Hepatocyte (in vitro differentiated cells): ENCODE results near the gene ATAD3B. TPM values are rescaled to one million over a fixed set of nuclear protein-coding genes. Genes with fewer than 3 reads are reported as not detected.
"Not testable (repeated sequence)": the region's sequence is repeated elsewhere in the genome, so short reads cannot be mapped to it uniquely, and the experiment has no call there.

Experiments used
- DNase-seq: peaks from one replicate; pipeline ENCODE4 v3.0.0-alpha.2; 2016; ENCODE audit warnings: low spot score
- H2AFZ ChIP-seq: fragments of 200-600 bp; sonication (generic); 2 replicates; pipeline ENCODE4 v1.6.0; 2016; ENCODE audit warnings: antibody characterized with exemption, mild to moderate bottlenecking
- H3K27ac ChIP-seq: fragments of 200-600 bp; sonication (generic); 2 replicates; pipeline ENCODE4 v1.5.1; 2016; ENCODE audit warnings: mild to moderate bottlenecking
- H3K27me3 ChIP-seq: fragments of 200-600 bp; sonication (generic); 2 replicates; pipeline ENCODE4 v1.6.1; 2016
- H3K36me3 ChIP-seq: fragments of 200-600 bp; sonication (generic); replicated peaks from 2 replicates; pipeline ENCODE4 v1.5.1; 2016; ENCODE audit warnings: low read depth; ENCODE audit not compliant: insufficient read depth
- H3K4me1 ChIP-seq: fragments of 200-600 bp; sonication (generic); 2 replicates; pipeline ENCODE4 v1.5.1; 2016; ENCODE audit warnings: mild to moderate bottlenecking, moderate library complexity; ENCODE audit not compliant: insufficient read depth
- H3K4me2 ChIP-seq: fragments of 200-600 bp; sonication (generic); 2 replicates; pipeline ENCODE4 v1.6.0; 2016
- H3K4me3 ChIP-seq: fragments of 200-600 bp; sonication (generic); 2 replicates; pipeline ENCODE4 v1.5.1; 2016; ENCODE audit warnings: mild to moderate bottlenecking
- H3K79me2 ChIP-seq: fragments of 200-600 bp; sonication (generic); 2 replicates; pipeline ENCODE4 v1.6.0; 2017; ENCODE audit warnings: mild to moderate bottlenecking
- H3K9me2 ChIP-seq: fragments of 200-600 bp; sonication (generic); replicated peaks from 2 replicates; pipeline ENCODE4 v1.6.0; 2017; ENCODE audit warnings: mild to moderate bottlenecking; ENCODE audit not compliant: insufficient read depth
- H3K9me3 ChIP-seq: fragments of 200-600 bp; sonication (generic); 2 replicates; pipeline ENCODE4 v1.5.1; 2016; ENCODE audit warnings: low read depth, mild to moderate bottlenecking
- H4K20me1 ChIP-seq: fragments of 200-600 bp; sonication (generic); 2 replicates; pipeline ENCODE4 v1.6.0; 2016; ENCODE audit warnings: mild to moderate bottlenecking; ENCODE audit not compliant: insufficient read depth, poor library complexity, severe bottlenecking
- CTCF ChIP-seq: fragments of 200-600 bp; sonication (generic); IDR thresholded peaks from 2 replicates; pipeline ENCODE4 v1.5.1; 2016; ENCODE audit warnings: antibody characterized with exemption, mild to moderate bottlenecking; ENCODE audit not compliant: poor library complexity
- EZH2 ChIP-seq: fragments of 200-600 bp; sonication (generic); IDR thresholded peaks from 2 replicates; pipeline ENCODE4 v1.6.1; 2016; ENCODE audit warnings: antibody characterized with exemption, mild to moderate bottlenecking, borderline replicate concordance
- EZH2phosphoT487 ChIP-seq: fragments of 200-600 bp; sonication (generic); IDR thresholded peaks from one replicate; pipeline ENCODE4 v1.6.1; 2018; ENCODE audit warnings: antibody characterized with exemption, mild to moderate bottlenecking, low read depth, moderate library complexity; ENCODE audit not compliant: unreplicated experiment, severe bottlenecking
- WGBS: methylation state at CpG from one replicate; pipeline ENCODE4 v1.1.6; 2016; ENCODE audit warnings: low lambda C conversion rate; ENCODE audit errors: missing lambda C conversion rate; 5-methylcytosine and 5-hydroxymethylcytosine counted together
- polyA plus RNA-seq: library from polyadenylated mRNA; unstranded; fragments of >200 nt; fragmentation: Nextera tagmentation; extraction: Ambion mirVana; gene quantifications from 2 replicates; pipeline ENCODE4 v1.2.1, GENCODE V29; 2016
- total RNA-seq: library from RNA; depleted of rRNA; stranded (reverse); fragments of >200 nt; gene quantifications from 2 replicates; pipeline ENCODE4 v1.2.3, GENCODE V29; 2014

Gene ATAD3B
- total and polyA plus RNA-seq, 2 experiments from 2014 or later = 13.4 to 33.2 TPM

- H4K20me1 ChIP-seq = no peaks in the 10 kb centered on the region
- H3K4me1 ChIP-seq = no peaks in the 10 kb centered on the region
- H3K4me3 ChIP-seq = no peak overlapping the region
- H3K27me3 ChIP-seq = no peaks in the 10 kb centered on the region
- H3K4me2 ChIP-seq = no peak overlapping the region
- H3K9me2 ChIP-seq = no peaks in the 10 kb centered on the region
- no peaks in the 10 kb centered on the region for H3K9me3 ChIP-seq
- no peak overlapping the region for H3K27ac ChIP-seq
- H2AFZ ChIP-seq = no peak overlapping the region
- DNase-seq = no peak
- H3K79me2 ChIP-seq = no peaks in the 10 kb centered on the region
- H3K36me3 ChIP-seq = no peaks in the 10 kb centered on the region
- WGBS = 93% methylated on average over 26 of the region's 26 CpGs
- TF ChIP-seq EZH2 (no peak), EZH2phosphoT487 (no peak), CTCF (no peak)
These were observed 19.7 kb upstream of the ATAD3B start for GRCh38 chr1:1451696-1452364.

DNA sequence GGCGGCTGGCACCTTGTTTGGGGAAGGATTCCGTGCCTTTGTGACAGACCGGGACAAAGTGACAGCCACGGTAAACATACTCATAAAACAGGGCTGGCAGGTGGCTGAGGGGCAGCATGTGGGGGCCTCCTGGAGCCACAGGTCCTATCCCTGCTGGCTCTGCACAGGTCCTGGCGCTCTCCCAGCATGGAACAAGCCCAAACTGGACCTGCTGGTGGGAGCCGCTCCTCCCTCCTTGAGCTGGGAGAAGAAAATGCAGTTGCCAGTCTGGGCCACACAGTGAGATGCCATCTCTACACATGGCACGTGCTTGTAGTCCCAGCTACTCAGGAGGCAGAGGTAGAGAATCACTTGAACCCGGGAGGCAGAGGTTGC lies 19.2 kb upstream of the ATAD3B start:
- H2AFZ ChIP-seq, H3K79me2 ChIP-seq, H3K4me2 ChIP-seq, H3K36me3 ChIP-seq, H3K27ac ChIP-seq, H3K27me3 ChIP-seq, H3K4me1 ChIP-seq, H3K9me3 ChIP-seq, H4K20me1 ChIP-seq, DNase-seq, H3K4me3 ChIP-seq, H3K9me2 ChIP-seq: not testable (repeated sequence)
- WGBS = 72% methylated on average over 8 of the region's 8 CpGs

DNA sequence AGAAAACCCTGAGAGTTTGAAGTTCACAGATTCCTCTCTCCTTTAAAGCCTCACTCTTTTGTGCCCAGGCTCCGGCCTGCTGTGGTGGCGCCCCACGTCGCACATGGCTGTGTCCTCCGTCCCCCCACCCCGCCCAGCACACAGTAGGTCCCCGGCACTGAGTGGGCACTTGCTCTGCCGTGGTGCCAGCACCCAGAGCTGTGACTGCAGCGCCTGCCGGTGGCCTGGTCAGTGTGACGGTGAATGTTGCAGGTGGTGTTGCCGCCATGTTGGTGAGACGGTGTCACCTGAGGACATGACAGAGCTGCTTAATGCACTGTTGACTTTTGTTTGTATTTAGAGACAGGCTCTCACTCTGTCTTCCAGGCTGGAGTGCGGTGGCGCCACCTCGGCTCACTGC lies 18.7 kb upstream of the ATAD3B start:
- no peak overlapping the region for H3K27ac ChIP-seq
- no peaks in the 10 kb centered on the region for H4K20me1 ChIP-seq
- DNase-seq = no peak
- no peak overlapping the region for H3K4me3 ChIP-seq
- H3K4me2 ChIP-seq = no peak overlapping the region
- H3K27me3 ChIP-seq = no peaks in the 10 kb centered on the region
- no peak overlapping the region for H2AFZ ChIP-seq
- no peaks in the 10 kb centered on the region for H3K79me2 ChIP-seq
- TF ChIP-seq EZH2 (no peak), CTCF (no peak), EZH2phosphoT487 (no peak)
- H3K9me2 ChIP-seq = no peaks in the 10 kb centered on the region
- no peaks in the 10 kb centered on the region for H3K4me1 ChIP-seq
- no peaks in the 10 kb centered on the region for H3K36me3 ChIP-seq
- no peaks in the 10 kb centered on the region for H3K9me3 ChIP-seq
- 97% methylated on average over 16 of the region's 16 CpGs for WGBS

DNA sequence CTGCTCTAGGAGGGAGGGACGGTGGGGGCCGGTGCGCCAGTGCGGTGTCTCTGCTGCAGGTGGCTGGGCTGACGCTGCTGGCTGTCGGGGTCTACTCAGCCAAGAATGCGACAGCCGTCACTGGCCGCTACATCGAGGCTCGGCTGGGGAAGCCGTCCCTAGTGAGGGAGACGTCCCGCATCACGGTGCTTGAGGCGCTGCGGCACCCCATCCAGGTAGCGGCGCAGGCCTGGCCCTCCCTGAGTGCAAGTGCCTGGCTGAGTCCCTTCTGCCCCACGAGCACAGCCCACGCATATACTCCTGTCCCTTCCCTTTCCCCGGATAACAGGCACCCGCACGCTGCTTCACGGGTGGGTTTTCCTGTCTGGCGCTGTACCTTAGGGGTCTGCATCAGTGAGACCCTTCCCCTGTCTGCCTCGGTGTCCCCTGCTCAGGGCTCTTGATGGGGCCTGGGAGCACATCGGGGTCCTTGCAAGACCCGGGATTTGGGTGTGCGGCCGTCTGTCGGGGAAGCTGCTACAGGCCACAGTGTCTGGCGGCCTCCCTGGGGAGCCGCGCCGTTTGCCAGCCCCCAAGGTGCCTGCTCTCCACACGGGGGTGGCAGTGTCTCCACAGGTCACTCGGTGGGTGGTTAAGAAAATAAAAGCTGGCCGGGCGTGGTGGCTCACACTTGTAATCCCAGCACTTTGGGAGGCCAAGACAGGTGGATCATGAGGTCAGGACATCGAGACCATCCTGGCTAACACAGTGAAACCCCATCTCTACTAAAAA lies 17.1 kb upstream of the ATAD3B start:
- 92% methylated on average over 26 of the region's 41 CpGs for WGBS
- not testable (repeated sequence) for H3K79me2 ChIP-seq, H3K9me3 ChIP-seq, H3K4me1 ChIP-seq, H3K36me3 ChIP-seq, H3K9me2 ChIP-seq, H4K20me1 ChIP-seq, H3K27ac ChIP-seq, H3K27me3 ChIP-seq, H3K4me3 ChIP-seq, H3K4me2 ChIP-seq, DNase-seq, H2AFZ ChIP-seq
